Neuronal stem cell (in vitro differentiated cells): ENCODE measurements around the gene ICAM2.
A peak's percentile ranks its signal among the peaks of the same experiment; 100 is the strongest.

ENCODE experiments used
- DNase-seq: peaks from one replicate; pipeline ENCODE4 v3.0.0-alpha.2; 2013; ENCODE audit warnings: low spot score
- H2AFZ ChIP-seq: one replicate; pipeline ENCODE4 v1.6.1; 2013; ENCODE audit warnings: mild to moderate bottlenecking, low read length, inconsistent platforms
- H2AK5ac ChIP-seq: 2 replicates; pipeline ENCODE4 v1.6.1; 2013; ENCODE audit warnings: low read depth, mild to moderate bottlenecking, inconsistent platforms, low read length, moderate library complexity, mixed read lengths
- H2BK120ac ChIP-seq: 2 replicates; pipeline ENCODE4 v1.6.1; 2013; ENCODE audit warnings: low read depth, mild to moderate bottlenecking, inconsistent platforms, low read length, moderate library complexity, mixed read lengths
- H2BK12ac ChIP-seq: one replicate; pipeline ENCODE4 v1.6.1; 2013; ENCODE audit warnings: low read length, inconsistent platforms
- H2BK15ac ChIP-seq: 2 replicates; pipeline ENCODE4 v1.6.1; 2013; ENCODE audit warnings: mild to moderate bottlenecking, low read length, inconsistent platforms, mixed read lengths
- H2BK5ac ChIP-seq: one replicate; pipeline ENCODE4 v1.6.1; 2013; ENCODE audit warnings: inconsistent platforms, mild to moderate bottlenecking, low read length, moderate library complexity
- H3K14ac ChIP-seq: one replicate; pipeline ENCODE4 v1.6.1; 2013; ENCODE audit warnings: low read length, inconsistent platforms
- H3K18ac ChIP-seq: 2 replicates; pipeline ENCODE4 v1.6.1; 2013; ENCODE audit warnings: low read length, inconsistent platforms
- H3K23ac ChIP-seq: 2 replicates; pipeline ENCODE4 v1.6.1; 2013; ENCODE audit warnings: low read depth, mild to moderate bottlenecking, mixed read lengths, low read length, inconsistent platforms; ENCODE audit not compliant: poor library complexity
- H3K27ac ChIP-seq: replicated peaks from 3 replicates; pipeline ENCODE4 v1.5.1; 2013; ENCODE audit warnings: low read length, inconsistent platforms
- H3K27me3 ChIP-seq, 3 experiments: 2 replicates each; pipeline ENCODE4 v1.6.1; 2013; ENCODE audit warnings: low read length in 3 of 3, mild to moderate bottlenecking in 2 of 3, inconsistent platforms in 1 of 3, low read depth in 1 of 3, mixed read lengths in 1 of 3, moderate library complexity in 1 of 3; ENCODE audit not compliant: control insufficient read depth in 3 of 3, insufficient read depth in 3 of 3
- H3K36me3 ChIP-seq, 2 donors: replicated peaks in 1 of 2; 2 replicates each; pipeline ENCODE4 v1.6.1; 2013; ENCODE audit warnings: low read length in 2 of 2; ENCODE audit not compliant: control insufficient read depth in 2 of 2, insufficient read depth in 2 of 2
- H3K4ac ChIP-seq: 2 replicates; pipeline ENCODE4 v1.6.1; 2013; ENCODE audit warnings: inconsistent platforms, mild to moderate bottlenecking, low read length, moderate library complexity
- H3K4me1 ChIP-seq, 2 donors: 1 replicate in 1 of 2; 2 replicates in 1 of 2; pipeline ENCODE4 v1.6.1; 2013; ENCODE audit warnings: low read length in 2 of 2, low read depth in 1 of 2; ENCODE audit not compliant: control insufficient read depth in 2 of 2, insufficient read depth in 1 of 2
- H3K4me2 ChIP-seq: one replicate; pipeline ENCODE4 v1.6.1; 2013; ENCODE audit warnings: mild to moderate bottlenecking, low read length, inconsistent platforms; ENCODE audit not compliant: insufficient read depth, poor library complexity, severe bottlenecking
- H3K4me3 ChIP-seq, 2 donors: 2 replicates each; pipeline ENCODE4 v1.5.1; 2013; ENCODE audit warnings: low read length in 2 of 2, mild to moderate bottlenecking in 2 of 2, inconsistent platforms in 1 of 2, moderate library complexity in 1 of 2
- H3K79me1 ChIP-seq: one replicate; pipeline ENCODE4 v1.6.1; 2013; ENCODE audit warnings: low read depth, mild to moderate bottlenecking, inconsistent platforms, low read length, moderate library complexity
- H3K9ac ChIP-seq: one replicate; pipeline ENCODE4 v1.6.1; 2013; ENCODE audit warnings: mild to moderate bottlenecking, low read depth, low read length, inconsistent platforms; ENCODE audit not compliant: poor library complexity
- H3K9me3 ChIP-seq, 2 donors: replicated peaks in 1 of 2; 2 replicates each; pipeline versions ENCODE3 to v1.6.1; 2013; ENCODE audit warnings: low read length in 2 of 2, mild to moderate bottlenecking in 2 of 2, inconsistent platforms in 1 of 2, low read depth in 1 of 2, mixed read lengths in 1 of 2, moderate library complexity in 1 of 2; ENCODE audit not compliant: control insufficient read depth in 2 of 2, insufficient read depth in 1 of 2
- H4K8ac ChIP-seq: one replicate; pipeline ENCODE4 v1.6.1; 2013; ENCODE audit warnings: low read depth, mild to moderate bottlenecking, inconsistent platforms, low read length, moderate library complexity
- H4K91ac ChIP-seq: one replicate; pipeline ENCODE4 v1.6.1; 2013; ENCODE audit warnings: low read length, low read depth, mild to moderate bottlenecking, inconsistent platforms; ENCODE audit not compliant: poor library complexity
- WGBS, 2 donors: extraction: QIAGEN DNeasy Blood & Tissue Kit; methylation state at CpG; one replicate each; pipeline ENCODE4 v1.1.7; 2013; ENCODE audit warnings: missing lambda C conversion rate in 2 of 2, mixed read lengths in 1 of 2; ENCODE audit not compliant: insufficient read length in 2 of 2, insufficient replicate concordance in 1 of 2; ENCODE audit errors: extremely low coverage in 2 of 2; 5-methylcytosine and 5-hydroxymethylcytosine counted together

Gene ICAM2

DNA sequence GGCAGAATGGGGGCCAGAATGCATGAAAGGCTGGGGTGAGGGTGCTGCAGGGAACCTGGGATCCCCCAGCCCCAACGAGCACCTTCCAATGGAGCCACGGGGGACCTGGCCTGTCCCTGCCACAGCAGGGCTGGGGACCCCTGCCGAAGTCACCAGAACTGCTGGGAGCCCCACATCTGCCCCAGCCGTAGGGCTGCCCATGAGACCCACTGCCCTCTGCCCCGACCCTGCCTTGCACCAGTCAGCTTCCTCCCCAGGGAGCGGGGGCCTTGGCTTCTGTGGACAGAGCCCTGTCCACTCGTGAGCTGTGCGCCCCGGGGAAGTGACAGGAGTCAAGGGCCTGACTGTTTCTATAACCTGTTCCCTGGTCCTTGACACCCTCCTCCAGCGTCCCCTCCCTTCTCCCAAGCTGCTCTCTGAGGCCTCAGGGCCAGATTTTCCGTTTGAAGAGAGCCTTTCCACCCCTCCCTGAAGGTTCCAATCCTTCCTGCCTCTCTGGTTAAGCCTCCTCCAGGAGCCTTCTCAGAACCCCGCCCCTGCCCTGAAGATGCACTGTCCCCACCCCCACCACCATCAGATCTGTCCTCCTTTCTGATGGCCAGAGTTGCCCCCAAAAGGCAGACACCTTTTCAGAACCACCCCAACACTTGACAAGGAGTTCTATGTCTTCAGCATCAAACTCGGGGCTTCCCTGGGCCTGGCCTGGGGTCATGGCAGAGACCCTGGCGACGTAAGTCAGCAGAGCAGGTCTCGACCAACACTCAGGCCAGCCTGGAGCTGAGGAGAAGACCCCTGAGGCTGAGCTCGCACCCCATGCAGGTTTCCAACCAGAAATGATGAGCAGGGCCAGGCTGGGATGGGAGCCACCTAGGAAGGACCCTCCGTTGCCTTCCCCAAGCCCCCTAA, 33.0 kb downstream of the ICAM2 start:
- no CpG with 5 or more reads among the region's 18 CpGs for WGBS, 2 donors
- Histone ChIP-seq H3K79me1 (no peaks in the 10 kb centered on the region), H2BK120ac (peak overlapping the region; percentile 54), H3K4me2 (no peak overlapping the region), H3K9me3 (no peaks in the 10 kb centered on the region), H3K27ac (no peak overlapping the region), H2AK5ac (peak overlapping the region; percentile 91), H3K27me3 (peaks cover 0 to 21% (median 0%) of the 10 kb centered on the region in 3 experiments), H2AFZ (no peak overlapping the region), H3K14ac (peak overlapping the region; percentile 97), H3K4me1 (peaks cover 0 to 14% of the 10 kb centered on the region in 2 donors), H2BK5ac (no peak overlapping the region), H2BK12ac (no peak overlapping the region), H4K8ac (no peak overlapping the region), H4K91ac (no peak overlapping the region), H2BK15ac (no peak overlapping the region), H3K9ac (no peak overlapping the region), H3K4ac (no peak overlapping the region), H3K18ac (peak overlapping the region; percentile 80), H3K4me3 (no peak overlapping the region), H3K36me3 (no peaks in the 10 kb centered on the region), H3K23ac (no peak overlapping the region)
- no peak for DNase-seq

DNA sequence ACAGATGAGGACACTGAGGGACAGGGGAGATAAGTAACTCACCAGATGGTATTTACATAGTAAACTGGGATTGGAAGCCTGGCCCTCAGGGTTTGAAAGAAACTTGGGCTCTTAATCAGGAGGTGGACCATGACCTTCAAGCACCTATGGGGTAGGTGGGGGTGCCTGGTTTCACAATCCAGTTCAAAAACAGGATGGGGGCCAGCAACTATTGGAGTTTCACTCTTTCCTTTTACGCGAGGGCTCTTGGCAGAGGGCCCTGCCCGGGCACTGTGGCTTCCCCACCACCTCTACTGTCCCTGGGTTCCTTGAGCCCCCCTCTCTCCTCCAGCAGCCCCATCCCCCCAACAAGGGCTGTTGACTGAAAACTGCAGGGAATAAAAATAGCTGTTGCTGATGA, 33.6 kb downstream of the ICAM2 start:
- Histone ChIP-seq H2AFZ (no peak overlapping the region), H3K9me3 (peaks cover 3% of the 10 kb centered on the region in 2 donors), H3K23ac (no peak overlapping the region), H2BK15ac (no peak overlapping the region), H2BK12ac (no peak overlapping the region), H3K36me3 (no peaks in the 10 kb centered on the region), H3K4ac (peak overlapping the region; percentile 53), H3K9ac (no peak overlapping the region), H3K27me3 (peaks cover 0 to 15% (median 0%) of the 10 kb centered on the region in 3 experiments), H3K14ac (peak overlapping the region; percentile 97), H2BK120ac (no peak overlapping the region), H2AK5ac (no peak overlapping the region), H3K27ac (no peak overlapping the region), H4K8ac (no peak overlapping the region), H3K4me3 (no peak overlapping the region), H3K4me2 (no peak overlapping the region), H3K18ac (no peak overlapping the region), H2BK5ac (no peak overlapping the region), H3K79me1 (no peaks in the 10 kb centered on the region), H3K4me1 (peaks cover 0 to 14% of the 10 kb centered on the region in 2 donors), H4K91ac (no peak overlapping the region)
- DNase-seq, result no peak
- WGBS, 2 donors, result no CpG with 5 or more reads among the region's 3 CpGs

DNA sequence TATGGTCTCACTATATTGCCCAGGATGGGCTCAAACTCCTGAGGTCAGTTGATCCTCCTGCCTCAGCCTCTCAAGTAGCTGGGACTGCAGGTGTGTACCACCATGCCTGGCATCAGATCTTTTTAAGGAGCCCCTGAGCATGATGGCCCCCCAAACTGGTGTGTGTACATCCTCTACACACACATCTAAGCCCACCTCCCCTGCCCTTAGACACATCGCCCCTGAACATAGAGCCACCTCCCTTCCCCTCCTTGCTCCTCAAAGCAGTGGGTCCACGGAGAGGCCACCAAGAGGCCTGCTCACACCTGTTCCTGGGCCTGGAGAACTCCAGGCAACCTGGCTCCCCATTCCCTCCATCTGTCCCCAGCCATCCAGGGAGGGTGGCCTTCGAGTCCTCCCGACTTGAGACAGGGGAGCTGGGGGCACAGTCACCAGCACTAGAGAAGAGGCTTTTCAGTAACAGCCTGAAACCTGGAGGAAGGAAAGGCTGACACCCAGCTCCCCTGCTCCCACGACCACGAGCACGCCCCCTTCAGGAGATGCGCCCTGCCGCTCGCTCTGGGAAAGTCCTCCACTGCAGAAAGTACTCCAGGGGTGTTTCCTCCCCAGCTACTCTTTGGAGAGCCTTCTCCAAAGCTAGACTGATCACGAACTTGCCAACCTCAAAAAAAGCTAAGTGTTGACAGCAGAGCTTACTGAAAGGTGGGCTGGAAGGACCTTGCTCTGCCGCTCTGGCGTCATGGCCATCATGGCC, 34.9 kb downstream of the ICAM2 start:
- Histone ChIP-seq H3K79me1 (no peaks in the 10 kb centered on the region), H3K9ac (no peak overlapping the region), H2BK5ac (no peak overlapping the region), H3K14ac (no peak overlapping the region), H3K9me3 (peaks cover 3 to 5% of the 10 kb centered on the region in 2 donors), H3K4ac (no peak overlapping the region), H2AK5ac (peak overlapping the region; percentile 75), H3K27ac (no peak overlapping the region), H3K4me2 (no peak overlapping the region), H3K23ac (peak overlapping the region; percentile 89), H3K36me3 (no peaks in the 10 kb centered on the region), H2BK12ac (no peak overlapping the region), H2BK15ac (no peak overlapping the region), H4K8ac (no peak overlapping the region), H3K4me1 (peaks cover 0 to 12% of the 10 kb centered on the region in 2 donors), H3K18ac (peak overlapping the region; percentile 44), H3K4me3 (no peak overlapping the region), H3K27me3 (peaks cover 0 to 13% (median 0%) of the 10 kb centered on the region in 3 experiments), H2AFZ (no peak overlapping the region), H2BK120ac (no peak overlapping the region), H4K91ac (no peak overlapping the region)
- no CpG with 5 or more reads among the region's 13 CpGs for WGBS, 2 donors
- DNase-seq, result no peak
